DOHH2 (cell line): ENCODE measurements around the gene CEP85L.

ENCODE experiments used
- H3F3A ChIP-seq: fragments of 200-600 bp; sonication (generic), shearing (Covaris generic); 2 replicates; pipeline ENCODE4 v1.6.0; 2016; ENCODE audit warnings: antibody characterized with exemption, mild to moderate bottlenecking; ENCODE audit not compliant: control insufficient read depth, insufficient read depth
- H3K27ac ChIP-seq: fragments of 200-600 bp; sonication (generic); 2 replicates; pipeline ENCODE4 v1.5.1; 2014; ENCODE audit warnings: low read depth, mild to moderate bottlenecking, low read length, moderate library complexity
- H3K27me3 ChIP-seq: fragments of 200-600 bp; sonication (generic); 2 replicates; pipeline ENCODE4 v1.6.1; 2014; ENCODE audit warnings: mild to moderate bottlenecking, low read length, mixed read lengths; ENCODE audit not compliant: control insufficient read depth
- H3K36me3 ChIP-seq: fragments of 200-600 bp; sonication (generic); 2 replicates; pipeline ENCODE4 v1.6.1; 2014; ENCODE audit warnings: mild to moderate bottlenecking, low read length, moderate library complexity, mixed read lengths; ENCODE audit not compliant: control insufficient read depth
- H3K4me1 ChIP-seq: fragments of 200-600 bp; sonication (generic); 2 replicates; pipeline ENCODE4 v1.6.1; 2014; ENCODE audit warnings: mild to moderate bottlenecking, low read length, mixed read lengths; ENCODE audit not compliant: control insufficient read depth
- H3K4me2 ChIP-seq: fragments of 200-600 bp; sonication (generic); 2 replicates; pipeline ENCODE4 v1.6.0; 2014; ENCODE audit warnings: mild to moderate bottlenecking, low read length, moderate library complexity
- H3K4me3 ChIP-seq: fragments of 200-600 bp; sonication (generic); 2 replicates; pipeline ENCODE4 v1.5.1; 2014; ENCODE audit warnings: mild to moderate bottlenecking, low read length, mixed read lengths
- H3K79me2 ChIP-seq: fragments of 200-600 bp; sonication (generic); 2 replicates; pipeline ENCODE4 v1.6.1; 2014; ENCODE audit warnings: mild to moderate bottlenecking, low read length, mixed read lengths; ENCODE audit not compliant: control insufficient read depth
- H3K9me2 ChIP-seq: fragments of 200-600 bp; sonication (generic); replicated peaks from 2 replicates; pipeline ENCODE4 v1.6.1; 2014; ENCODE audit warnings: mild to moderate bottlenecking, low read length, mixed read lengths; ENCODE audit not compliant: control insufficient read depth
- H3K9me3 ChIP-seq: fragments of 200-600 bp; sonication (generic); 2 replicates; pipeline ENCODE4 v1.6.1; 2014; ENCODE audit warnings: antibody characterized with exemption, low read length, mixed read lengths; ENCODE audit not compliant: control insufficient read depth, insufficient read depth
- H4K20me1 ChIP-seq: fragments of 200-600 bp; sonication (generic); 2 replicates; pipeline ENCODE4 v1.6.0; 2014; ENCODE audit warnings: low read depth, mild to moderate bottlenecking, antibody characterized with exemption, low read length, moderate library complexity; ENCODE audit not compliant: control insufficient read depth, insufficient read depth
- CTCF ChIP-seq: fragments of 200-600 bp; sonication (generic); IDR thresholded peaks from one replicate; pipeline ENCODE4 v1.5.1; 2014; ENCODE audit warnings: antibody characterized with exemption, mild to moderate bottlenecking, low read depth, low read length; ENCODE audit not compliant: poor library complexity, severe bottlenecking
- EZH2phosphoT487 ChIP-seq: fragments of 200-600 bp; sonication (generic); IDR thresholded peaks from 2 replicates; pipeline ENCODE4 v1.6.1; 2017; ENCODE audit warnings: borderline replicate concordance, mild to moderate bottlenecking, antibody characterized with exemption, low read length, moderate library complexity, mixed read lengths

Gene CEP85L

GRCh38 chr6:118589186-118589585 lies 62.2 kb downstream of the CEP85L start:
- no peaks in the 10 kb centered on the region; the same call in 1 of the 2 replicates for H3K79me2 ChIP-seq
- no peak overlapping the region for H3K4me2 ChIP-seq
- no peaks in the 10 kb centered on the region for H3K9me2 ChIP-seq
- H3K36me3 ChIP-seq: no peaks in the 10 kb centered on the region
- H3K4me1 ChIP-seq: no peaks in the 10 kb centered on the region
- no peaks in the 10 kb centered on the region for H3F3A ChIP-seq
- H3K9me3 ChIP-seq: no peaks in the 10 kb centered on the region
- no peak overlapping the region for H3K27ac ChIP-seq
- H4K20me1 ChIP-seq: no peaks in the 10 kb centered on the region
- no peaks in the 10 kb centered on the region for H3K27me3 ChIP-seq
- H3K4me3 ChIP-seq: no peak overlapping the region
- TF ChIP-seq CTCF (no peak), EZH2phosphoT487 (no peak)

- Histone ChIP-seq H3K9me2 (no peaks in the 10 kb centered on the region), H3F3A (no peaks in the 10 kb centered on the region), H3K4me2 (no peak overlapping the region), H4K20me1 (no peaks in the 10 kb centered on the region), H3K9me3 (no peaks in the 10 kb centered on the region), H3K36me3 (no peaks in the 10 kb centered on the region), H3K4me3 (no peak overlapping the region), H3K27me3 (no peaks in the 10 kb centered on the region), H3K4me1 (no peaks in the 10 kb centered on the region), H3K27ac (no peak overlapping the region), H3K79me2 (no peaks in the 10 kb centered on the region; the same call in 1 of the 2 replicates)
- TF ChIP-seq EZH2phosphoT487: no peak
- TF ChIP-seq CTCF: no peak
These were observed 62.8 kb downstream of the CEP85L start for GRCh38 chr6:118588626-118589025.

- Histone ChIP-seq H3K36me3 (no peaks in the 10 kb centered on the region), H3K9me2 (no peaks in the 10 kb centered on the region), H3K4me3 (no peak overlapping the region), H3K27ac (no peak overlapping the region), H3K9me3 (no peaks in the 10 kb centered on the region), H3K27me3 (no peaks in the 10 kb centered on the region), H3K4me1 (no peaks in the 10 kb centered on the region), H3F3A (no peaks in the 10 kb centered on the region), H3K4me2 (no peak overlapping the region), H4K20me1 (no peaks in the 10 kb centered on the region), H3K79me2 (no peaks in the 10 kb centered on the region)
- no peak for TF ChIP-seq CTCF
- no peak for TF ChIP-seq EZH2phosphoT487
These were observed 64.5 kb downstream of the CEP85L start for GRCh38 chr6:118586746-118587485.
